Stimulated activated naive CD4-positive, alpha-beta T cell (primary cell): Measurements from ENCODE around the gene ZBTB4.
A peak's percentile ranks its signal among the peaks of the same experiment; 100 is the strongest.

Experiments
- DNase-seq, 6 experiments: peaks; one replicate each; lab custom pipeline; 2025; lab: John Stamatoyannopoulos, UW

The ZBTB4 gene

DNA sequence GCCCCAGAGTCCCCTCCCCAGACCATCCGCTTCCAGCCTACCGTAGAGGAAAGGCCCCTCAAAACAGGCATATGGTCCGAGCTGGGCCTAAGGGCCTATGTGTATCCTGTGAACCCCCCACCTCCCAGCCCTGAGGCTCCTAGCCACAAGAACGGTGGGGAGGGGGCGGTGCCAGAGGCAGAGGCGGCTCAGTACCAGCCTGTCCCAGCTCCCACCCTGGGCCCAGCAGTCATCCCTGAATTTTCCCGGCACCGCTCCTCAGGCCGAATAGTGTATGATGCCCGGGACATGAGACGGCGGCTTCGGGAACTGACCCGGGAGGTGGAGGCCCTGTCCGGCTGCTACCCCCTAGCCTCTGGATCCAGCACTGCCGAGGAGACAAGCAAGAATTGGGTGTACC lies 58.2 kb downstream of the ZBTB4 start:
- no peak for DNase-seq

DNA sequence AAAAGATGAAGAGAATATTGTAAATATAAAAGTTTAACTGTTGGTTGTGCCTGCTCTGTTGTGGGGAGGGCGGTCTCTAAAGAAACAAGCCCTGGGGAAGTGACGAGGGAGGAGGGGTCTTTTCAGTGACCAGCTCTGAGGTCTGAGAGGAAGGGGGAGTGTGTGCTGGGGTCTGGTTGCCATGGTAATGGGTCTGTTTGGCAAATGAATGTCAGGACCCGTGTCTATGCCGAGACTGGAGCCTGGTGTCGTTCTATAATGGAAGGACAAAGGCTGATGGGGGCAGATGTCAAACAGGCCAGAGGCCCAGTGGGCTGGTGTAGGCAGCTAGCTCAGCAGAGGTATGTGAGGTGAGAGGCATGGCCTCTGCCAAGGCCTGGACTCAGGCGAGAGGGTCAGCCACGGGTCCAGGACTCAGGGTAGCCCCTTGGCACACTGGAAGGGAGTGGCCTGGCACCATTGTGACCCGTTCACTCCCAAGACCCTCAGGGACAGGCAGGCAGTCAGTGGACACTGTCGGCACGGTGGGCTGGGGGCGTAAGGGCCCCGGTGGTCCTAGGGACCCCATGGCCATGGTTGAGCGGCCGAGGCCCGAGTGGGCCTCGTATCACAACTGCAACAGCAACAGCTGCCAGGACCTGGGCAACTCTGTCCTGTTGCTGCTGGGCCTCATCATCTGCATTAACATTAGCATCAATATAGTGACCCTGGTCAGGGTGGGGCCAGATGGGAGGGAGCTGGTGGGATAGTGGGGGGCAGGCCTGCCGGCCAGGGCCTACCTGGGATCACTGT lies 59.4 kb downstream of the ZBTB4 start, which contains the start of gene SPEM1:
Gene SPEM1, plus strand, starts transcription at position 506 of the 792 bp plus-strand sequence. Its CDS starts 61 bp downstream, at position 567.
- DNase-seq: no peak

DNA sequence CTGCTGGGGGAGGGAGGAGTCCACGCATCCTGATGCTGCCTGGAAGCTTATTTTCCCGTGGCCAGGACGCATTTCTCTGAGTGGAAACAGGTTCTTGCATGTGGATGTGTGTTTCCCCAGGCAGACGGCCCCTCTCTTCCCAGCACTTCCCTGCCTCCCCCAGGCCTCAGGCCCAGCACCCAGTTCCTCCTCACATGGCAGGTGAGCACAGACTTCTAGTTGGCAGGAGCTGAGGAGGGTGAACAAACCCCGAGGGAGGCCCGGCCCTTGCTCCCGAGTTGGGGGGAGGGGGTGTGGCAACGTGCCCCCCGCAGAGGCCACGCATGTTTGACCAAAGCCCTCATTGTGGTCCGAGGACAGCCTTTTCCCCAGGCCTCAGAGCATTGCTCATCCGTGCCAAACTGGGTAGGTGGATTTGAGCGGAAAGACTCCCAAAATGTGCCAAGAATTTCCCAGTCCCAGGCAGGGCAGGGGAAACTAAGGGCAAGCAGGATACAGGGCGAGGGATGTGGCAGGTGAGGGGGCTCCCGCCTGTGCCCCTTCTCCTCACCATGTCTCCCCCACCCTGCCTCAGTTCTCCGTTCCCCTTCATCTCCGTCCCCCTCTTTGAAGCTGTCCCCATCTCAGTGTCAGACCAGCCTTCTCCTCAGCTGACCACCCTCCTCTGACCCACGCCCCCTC lies 60.8 kb downstream of the ZBTB4 start:
- DNase-seq: no peak

DNA sequence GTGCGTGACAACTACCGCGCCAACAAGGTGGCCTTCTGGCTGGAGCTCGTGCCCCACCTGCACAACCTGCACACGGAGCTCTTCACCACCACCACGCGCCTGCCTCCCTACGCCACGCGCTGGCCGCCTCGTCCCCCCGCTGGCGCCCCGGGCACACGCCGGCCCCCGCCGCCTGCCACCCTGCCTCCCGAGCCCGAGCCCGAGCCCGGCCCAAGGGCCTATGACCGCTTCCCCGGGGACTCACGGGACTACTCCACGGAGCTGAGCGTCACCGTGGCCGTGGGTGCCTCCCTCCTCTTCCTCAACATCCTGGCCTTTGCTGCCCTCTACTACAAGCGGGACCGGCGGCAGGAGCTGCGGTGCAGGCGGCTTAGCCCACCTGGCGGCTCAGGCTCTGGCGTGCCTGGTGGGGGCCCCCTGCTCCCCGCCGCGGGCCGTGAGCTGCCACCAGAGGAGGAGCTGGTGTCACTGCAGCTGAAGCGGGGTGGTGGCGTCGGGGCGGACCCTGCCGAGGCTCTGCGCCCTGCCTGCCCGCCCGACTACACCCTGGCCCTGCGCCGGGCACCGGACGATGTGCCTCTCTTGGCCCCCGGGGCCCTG lies 62.3 kb downstream of the ZBTB4 start:
- no peak for DNase-seq

GRCh38 chr17:7416323-7416722 lies 63.1 kb downstream of the ZBTB4 start:
- peak in 1 of 6 experiments; percentile 4 for DNase-seq

DNA sequence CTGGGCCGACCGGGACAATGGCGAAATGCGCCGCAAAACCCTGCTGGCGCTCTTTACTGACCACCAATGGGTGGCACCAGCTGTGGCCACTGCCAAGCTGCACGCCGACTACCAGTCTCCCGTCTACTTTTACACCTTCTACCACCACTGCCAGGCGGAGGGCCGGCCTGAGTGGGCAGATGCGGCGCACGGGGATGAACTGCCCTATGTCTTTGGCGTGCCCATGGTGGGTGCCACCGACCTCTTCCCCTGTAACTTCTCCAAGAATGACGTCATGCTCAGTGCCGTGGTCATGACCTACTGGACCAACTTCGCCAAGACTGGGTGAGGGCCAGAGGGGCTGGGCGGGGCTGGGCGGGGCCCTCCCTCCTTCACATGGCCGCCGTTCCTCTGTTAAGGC lies 63.6 kb downstream of the ZBTB4 start:
- no peak for DNase-seq

GRCh38 chr17:7414837-7415236 lies 64.6 kb downstream of the ZBTB4 start:
- DNase-seq: no peak

GRCh38 chr17:7413346-7413985 lies 66.0 kb downstream of the ZBTB4 start:
- DNase-seq: no peak

DNA sequence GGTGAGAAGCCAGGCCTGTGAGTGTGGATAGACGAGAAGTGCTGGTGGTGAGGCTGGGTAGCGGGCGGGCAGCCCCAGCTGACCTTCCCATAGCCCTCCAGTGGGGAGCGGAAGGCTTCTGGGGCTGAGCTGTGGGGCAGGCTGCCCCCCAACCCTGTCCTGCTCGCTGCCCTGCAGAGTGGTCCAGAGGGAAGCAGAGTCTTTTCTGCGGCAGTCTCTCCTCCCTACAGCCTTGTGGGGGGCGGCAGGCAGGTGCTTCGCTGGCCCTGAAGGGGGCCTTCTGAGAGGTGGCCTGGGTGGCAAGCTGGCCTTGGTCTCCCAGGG lies 68.0 kb downstream of the ZBTB4 start:
- no peak for DNase-seq

GRCh38 chr17:7410634-7411426 lies 68.6 kb downstream of the ZBTB4 start:
- DNase-seq: no peak

GRCh38 chr17:7409716-7410115 lies 69.7 kb downstream of the ZBTB4 start:
- DNase-seq: no peak
